NCI-H510A treated with DMSO at 0.1 percent for 48 hours (cell line): ENCODE results near the gene PHF2.

ENCODE experiments used
- DNase-seq: peaks from one replicate; lab custom pipeline; 2025; lab: John Stamatoyannopoulos, UW

The PHF2 gene

GRCh38 chr9:93601063-93601462, 24.7 kb downstream of the PHF2 start:
- DNase-seq, result no peak

- no peak for DNase-seq
Measured at GRCh38 chr9:93601666-93602065, 25.3 kb downstream of the PHF2 start.

- DNase-seq, result no peak
Measured at GRCh38 chr9:93603011-93603410, 26.6 kb downstream of the PHF2 start.

GRCh38 chr9:93603906-93604326, 27.5 kb downstream of the PHF2 start:
- no peak for DNase-seq

GRCh38 chr9:93606187-93606586, 29.8 kb downstream of the PHF2 start:
- no peak for DNase-seq

- DNase-seq, result no peak
Measured at GRCh38 chr9:93610206-93610605, 33.8 kb downstream of the PHF2 start.

GRCh38 chr9:93612052-93612795, 35.8 kb downstream of the PHF2 start:
- no peak for DNase-seq

- peak; percentile 45 for DNase-seq
Measured at GRCh38 chr9:93612796-93613154, 36.4 kb downstream of the PHF2 start.

- no peak for DNase-seq
Measured at GRCh38 chr9:93613174-93613573, 36.8 kb downstream of the PHF2 start.

GRCh38 chr9:93613791-93614190, 37.4 kb downstream of the PHF2 start:
- DNase-seq, result no peak

- DNase-seq, result no peak
Measured at GRCh38 chr9:93614830-93615468, 38.6 kb downstream of the PHF2 start.

- no peak for DNase-seq
Measured at GRCh38 chr9:93616044-93616443, 39.7 kb downstream of the PHF2 start.

- DNase-seq, result no peak
Measured at GRCh38 chr9:93617273-93617672, 40.9 kb downstream of the PHF2 start.

GRCh38 chr9:93619272-93619775, 42.9 kb downstream of the PHF2 start:
- DNase-seq, result no peak

- no peak for DNase-seq
Measured at GRCh38 chr9:93620041-93620506, 43.7 kb downstream of the PHF2 start.

- DNase-seq, result no peak
Measured at GRCh38 chr9:93620881-93621820, 44.8 kb downstream of the PHF2 start.

GRCh38 chr9:93621922-93622321, 45.5 kb downstream of the PHF2 start:
- no peak for DNase-seq

GRCh38 chr9:93622691-93623090, 46.3 kb downstream of the PHF2 start:
- DNase-seq, result no peak

GRCh38 chr9:93623753-93624152, 47.4 kb downstream of the PHF2 start:
- DNase-seq, result no peak

- no peak for DNase-seq
Measured at GRCh38 chr9:93624431-93624834, 48.0 kb downstream of the PHF2 start.

- no peak for DNase-seq
Measured at GRCh38 chr9:93624977-93625376, 48.6 kb downstream of the PHF2 start.

GRCh38 chr9:93629920-93630319, 53.5 kb downstream of the PHF2 start:
- no peak for DNase-seq
